ENCODE data around the gene PRADC1.

- no peak for TF ChIP-seq CTCF (conservative IDR thresholded peaks at IDR 0.05)
- no peak for TF ChIP-seq EZH2 (IDR thresholded peaks at IDR 0.05; ENCODE audit: low read depth)
These were observed 29.9 kb downstream of the PRADC1 start for GRCh38 chr2:73203055-73203681.

Data from PC-9 (cell line).